GM18498 (cell line): ENCODE data around the gene SRD5A3.
A peak's percentile ranks its signal among the peaks of the same experiment; 100 is the strongest.
"Not testable (repeated sequence)": the region's sequence is repeated elsewhere in the genome, so short reads cannot be mapped to it uniquely, and the experiment has no call there.

ENCODE experiments used
- ATAC-seq: cut with Tn5 transposase; IDR thresholded peaks from one replicate; pipeline ENCODE4 v1.9.1; 2021; ENCODE audit warnings: mild to moderate bottlenecking, moderate library complexity; ENCODE audit not compliant: unreplicated experiment

SRD5A3 gene

DNA sequence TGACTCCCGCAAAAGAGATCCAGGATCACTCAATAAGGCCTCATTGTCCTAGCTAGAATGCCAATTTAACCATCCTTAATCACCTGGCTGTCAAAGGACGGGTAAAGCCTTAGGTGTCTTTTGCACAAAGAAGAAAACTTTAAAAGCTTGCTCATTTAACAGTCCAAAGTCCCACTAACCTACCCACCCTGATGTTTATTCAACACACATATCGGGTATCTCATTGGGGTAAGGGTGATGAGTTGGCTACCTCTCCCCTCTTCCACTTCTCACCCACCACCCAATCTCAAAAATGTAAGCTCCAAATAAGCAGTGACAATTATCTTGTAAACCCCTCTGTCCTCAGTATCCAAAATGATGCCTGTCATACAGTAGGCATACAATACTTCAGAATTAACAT lies 988 bp upstream of the SRD5A3 start:
- no peak for ATAC-seq

DNA sequence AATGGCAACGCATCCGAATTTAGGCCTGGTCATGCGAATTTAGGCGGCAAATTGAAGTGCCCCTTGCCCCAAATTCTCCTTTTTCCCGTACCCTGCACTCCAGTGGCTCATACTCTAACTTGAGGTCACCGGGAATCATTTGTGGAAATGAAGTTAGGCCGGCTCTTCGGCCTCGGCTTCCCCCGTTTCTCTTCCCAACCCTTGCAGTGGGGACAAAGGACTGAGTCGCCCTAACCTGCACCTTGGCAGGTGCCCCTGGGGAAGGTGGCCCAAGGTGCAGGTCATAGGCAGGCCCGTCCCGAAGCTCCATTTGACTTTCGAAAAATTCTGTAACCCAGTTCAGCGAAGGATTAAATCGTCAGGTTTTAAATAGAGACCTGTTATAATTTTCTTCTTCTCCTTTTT lies 811 bp downstream of the SRD5A3 start:
- ATAC-seq: no peak

DNA sequence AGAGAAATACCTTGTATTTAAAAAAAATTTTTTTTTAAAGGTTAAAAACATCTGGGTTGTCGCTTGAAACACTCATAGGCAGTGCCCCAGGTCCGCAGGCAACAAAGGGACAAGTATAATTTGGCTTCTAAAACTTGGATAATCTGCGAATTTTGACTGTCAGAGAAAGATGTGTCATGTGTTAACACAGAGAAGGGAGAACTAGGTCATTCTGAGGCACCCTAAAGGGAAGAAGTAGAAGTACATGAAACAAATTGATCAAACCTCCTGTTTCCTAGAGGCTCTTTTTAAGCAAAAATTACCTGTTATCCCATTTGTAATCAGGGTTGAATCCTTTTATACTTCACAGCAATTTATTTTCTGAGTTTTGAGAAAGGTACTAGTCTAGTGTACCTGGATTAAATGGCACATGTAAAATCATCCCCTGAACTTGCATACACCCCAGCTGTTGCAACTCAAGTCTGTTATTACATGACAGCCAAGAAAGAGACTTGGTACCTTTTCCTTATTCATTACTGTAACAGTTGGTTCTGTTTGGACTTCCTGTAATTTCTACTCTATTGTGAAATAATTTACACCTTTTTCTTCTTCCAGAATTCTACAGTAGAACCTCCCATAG lies 1.7 kb downstream of the SRD5A3 start:
- no peak for ATAC-seq

DNA sequence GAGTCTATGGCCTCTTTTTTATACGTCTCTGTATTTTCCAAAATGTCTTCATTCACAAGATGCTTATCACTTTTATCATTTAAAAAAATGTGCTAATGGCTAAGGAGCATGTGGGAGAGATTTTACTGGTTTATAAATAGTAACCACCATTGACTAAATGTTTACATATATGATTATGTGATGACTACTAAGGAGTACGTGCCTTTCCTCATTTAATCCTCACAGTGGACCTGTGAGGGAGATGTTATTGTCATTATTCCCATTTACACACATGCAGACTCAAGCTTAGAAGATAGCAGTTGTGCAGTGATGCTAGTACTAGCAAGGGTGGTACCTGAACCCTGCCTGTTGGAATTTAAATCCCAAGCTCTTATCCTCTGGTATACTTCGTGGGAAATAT lies 2.4 kb downstream of the SRD5A3 start:
- no peak for ATAC-seq

DNA sequence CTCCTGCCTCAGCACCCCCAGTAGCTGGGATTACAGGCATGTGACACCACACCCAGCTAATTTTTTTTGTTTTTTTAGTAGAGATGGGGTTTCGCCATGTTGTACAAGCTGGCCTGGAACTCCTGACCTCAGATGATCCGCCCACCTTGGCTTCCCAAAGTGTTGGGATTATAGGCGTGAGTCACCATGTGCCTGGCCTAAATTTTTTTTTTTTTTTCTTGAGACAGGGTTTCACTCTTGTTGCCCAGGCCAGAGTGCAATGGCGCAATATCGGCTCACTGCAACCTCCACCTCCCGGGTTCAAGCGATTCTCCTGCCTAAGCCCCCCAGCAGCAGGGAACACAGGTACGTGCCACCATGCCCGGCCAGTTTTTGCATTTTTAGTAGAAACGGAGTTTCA lies 4.8 kb downstream of the SRD5A3 start:
- not testable (repeated sequence) for ATAC-seq

DNA sequence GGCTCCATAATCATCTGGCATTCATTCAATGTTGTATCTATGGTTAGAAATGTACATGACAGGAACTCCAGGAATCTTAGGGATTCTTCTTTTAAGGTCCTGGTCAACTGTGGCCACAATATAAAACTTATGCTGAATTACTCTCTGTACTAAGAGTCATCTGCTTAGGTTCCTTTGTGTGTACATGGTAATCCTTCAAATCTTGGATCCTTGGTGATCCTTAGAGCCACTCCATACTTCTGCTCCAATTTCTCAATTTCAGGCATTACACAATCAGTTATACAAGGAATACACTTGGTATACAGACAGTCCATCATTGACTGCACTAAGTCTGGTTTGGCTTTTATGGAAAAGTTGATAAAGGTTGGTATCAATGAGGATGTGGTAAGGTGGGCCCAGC lies 5.8 kb downstream of the SRD5A3 start:
- no peak for ATAC-seq

DNA sequence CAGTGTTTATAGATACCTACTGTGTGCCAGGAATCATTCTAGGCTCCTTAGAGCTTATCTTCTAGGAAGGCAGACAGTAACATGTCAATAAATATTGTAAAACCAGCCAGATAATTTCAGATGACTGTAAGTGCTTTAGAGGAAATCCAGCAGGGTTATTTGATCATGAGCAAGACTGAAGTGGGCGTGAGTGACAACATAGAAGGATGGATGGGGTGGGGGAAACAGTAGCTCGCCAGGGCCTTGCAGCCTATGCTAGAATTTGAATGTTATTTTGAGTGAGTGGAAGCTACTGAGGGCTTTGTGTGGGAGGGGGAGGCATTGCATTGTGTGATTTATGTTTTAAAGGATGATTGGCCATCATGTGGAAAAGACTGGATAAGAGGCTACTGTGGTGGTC lies 6.7 kb downstream of the SRD5A3 start:
- ATAC-seq: no peak

DNA sequence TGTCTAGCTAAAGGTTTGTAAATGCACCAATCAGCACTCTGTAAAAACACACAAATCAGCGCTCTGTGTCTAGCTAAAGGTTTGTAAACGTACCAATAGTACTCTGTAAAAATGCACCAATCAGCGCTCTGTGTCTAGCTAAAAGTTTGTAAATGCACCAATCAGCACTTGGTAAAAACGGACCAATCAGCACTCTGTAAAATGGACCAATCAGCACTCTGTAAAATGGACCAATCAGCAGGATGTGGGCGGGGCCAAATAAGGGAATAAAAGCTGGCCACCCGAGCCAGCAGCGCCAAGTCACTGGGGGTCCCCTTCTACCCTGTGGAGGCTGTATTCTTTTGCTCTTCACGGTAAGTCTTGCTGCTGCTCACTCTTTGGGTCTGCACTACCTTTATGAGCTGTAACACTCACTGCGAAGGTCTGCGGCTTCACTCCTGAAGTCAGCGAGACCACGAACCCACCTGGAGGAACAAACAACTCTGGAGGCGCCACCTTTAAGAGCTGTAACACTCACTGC lies 7.2 kb downstream of the SRD5A3 start:
- not testable (repeated sequence) for ATAC-seq

DNA sequence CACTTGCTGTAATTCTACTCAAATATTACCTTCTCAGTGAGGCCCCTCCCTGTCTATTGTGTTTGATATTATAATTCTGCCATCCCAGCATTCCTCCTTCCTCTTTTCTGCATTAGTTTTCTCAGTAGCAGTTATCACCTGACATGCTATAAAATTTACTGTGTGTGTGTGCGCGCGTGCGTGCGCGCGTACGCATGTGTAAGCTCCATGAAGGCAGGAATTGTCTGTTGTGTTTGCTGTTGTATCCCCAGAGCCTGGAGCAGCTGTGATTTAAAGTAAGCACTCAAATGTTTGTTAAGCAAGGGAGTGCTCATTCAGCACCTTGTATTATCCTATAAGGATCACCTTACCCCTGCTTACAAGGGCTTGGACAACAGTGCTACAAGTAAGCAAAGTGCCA lies 8.6 kb downstream of the SRD5A3 start:
- ATAC-seq: no peak

DNA sequence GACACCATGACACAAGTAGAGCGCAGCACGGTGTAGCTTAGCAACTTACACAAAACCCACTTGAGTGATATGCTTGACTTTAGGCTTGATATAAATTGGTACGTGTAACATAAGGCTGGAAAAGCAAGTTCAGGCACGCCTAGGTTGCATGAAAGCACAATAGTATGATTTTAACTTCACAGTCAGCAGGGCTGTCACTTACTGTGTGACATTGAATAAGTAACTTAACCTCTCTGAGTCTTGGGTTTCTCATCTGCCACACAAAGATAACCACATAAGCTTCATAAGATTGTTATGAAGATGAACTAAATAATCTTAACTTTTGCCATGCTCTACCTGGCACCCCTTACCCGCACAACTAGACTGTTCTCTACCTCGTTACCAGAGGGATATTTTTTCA lies 9.5 kb downstream of the SRD5A3 start:
- no peak for ATAC-seq

DNA sequence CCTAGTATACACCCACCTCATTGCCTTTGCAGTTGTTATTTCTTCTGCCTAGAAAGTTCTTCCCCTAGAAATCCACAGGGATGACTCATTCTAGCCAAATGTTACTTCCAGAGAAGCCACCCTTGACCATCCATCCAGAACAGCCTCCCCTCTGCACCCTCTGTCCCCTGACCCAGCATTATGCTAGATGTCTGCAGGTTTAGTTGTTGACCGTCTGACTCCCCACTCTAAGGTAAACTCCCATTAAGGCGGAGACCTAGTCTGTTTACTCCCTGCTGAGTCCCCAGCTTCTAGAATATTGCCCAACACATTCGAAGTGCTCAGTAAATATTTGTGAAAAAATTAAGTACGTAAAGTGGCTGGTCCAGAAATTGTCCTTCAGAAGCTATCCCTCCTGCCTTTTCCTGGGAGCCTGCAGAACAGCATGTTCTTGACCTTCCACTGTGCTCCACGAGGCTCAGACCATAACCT lies 11.0 kb downstream of the SRD5A3 start:
- ATAC-seq: no peak

DNA sequence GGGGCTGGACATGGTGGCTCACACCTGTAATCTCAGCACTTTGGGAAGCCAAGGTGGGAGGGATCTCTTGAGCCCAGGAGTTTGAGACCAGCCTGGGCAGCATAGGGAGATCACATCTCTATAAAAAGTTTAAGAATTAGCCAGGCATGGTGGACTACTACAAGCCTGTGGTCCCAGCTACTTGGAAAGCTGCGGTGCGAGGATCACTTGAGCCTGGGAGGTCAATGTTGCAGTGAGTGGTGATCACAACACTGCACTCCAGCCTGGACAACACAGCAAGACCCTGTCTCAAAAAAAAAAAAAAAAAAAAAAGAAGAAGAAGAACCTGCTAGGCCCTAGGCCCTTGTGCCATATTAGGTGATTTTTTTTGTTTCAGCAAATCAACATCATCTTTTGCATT lies 12.2 kb downstream of the SRD5A3 start:
- ATAC-seq: no peak

DNA sequence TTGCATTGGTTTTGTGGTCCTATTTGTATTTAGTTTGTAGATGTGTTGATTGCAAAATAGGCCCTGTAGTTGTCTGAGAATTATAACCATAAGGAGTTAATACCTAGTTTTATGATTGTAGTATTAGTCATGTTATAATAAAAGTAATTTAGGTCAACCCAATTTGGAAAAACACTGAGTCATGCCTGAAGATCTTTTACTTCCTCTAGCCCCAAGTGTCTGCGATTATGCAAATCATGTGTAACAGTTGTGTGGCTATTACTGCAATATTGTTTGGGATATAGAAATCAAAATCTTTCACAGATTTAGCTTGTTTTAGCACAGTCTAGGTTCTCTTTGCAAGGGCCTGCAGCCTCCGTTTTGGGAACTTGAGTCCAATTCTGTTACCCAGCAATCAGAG lies 12.6 kb downstream of the SRD5A3 start:
- peak; percentile 84 for ATAC-seq

DNA sequence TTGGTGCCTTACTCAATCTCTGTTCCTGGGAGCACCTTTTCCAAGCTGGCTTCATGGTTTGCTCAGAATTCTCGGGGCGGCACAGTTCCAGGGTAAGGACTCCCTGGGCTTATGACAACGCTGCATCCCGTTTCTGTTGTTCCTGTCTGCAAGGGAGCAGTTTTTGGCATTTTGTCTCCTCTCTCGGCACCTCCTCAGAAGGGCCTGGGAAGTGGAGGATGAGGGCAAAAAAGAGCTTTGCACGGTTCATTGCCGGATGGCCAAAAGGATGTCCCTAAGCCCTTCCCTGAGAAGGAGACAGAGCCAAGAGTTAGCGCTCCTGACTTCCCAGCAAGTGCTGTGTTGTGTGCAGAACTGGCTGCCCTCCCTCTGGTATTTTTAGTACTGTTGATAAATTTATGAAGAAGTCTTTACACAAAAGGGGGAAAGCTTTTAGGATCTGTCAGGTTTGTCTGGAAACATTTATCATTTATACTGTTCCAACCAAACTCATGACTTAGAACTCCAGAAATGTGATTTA lies 13.4 kb downstream of the SRD5A3 start:
- ATAC-seq: no peak

DNA sequence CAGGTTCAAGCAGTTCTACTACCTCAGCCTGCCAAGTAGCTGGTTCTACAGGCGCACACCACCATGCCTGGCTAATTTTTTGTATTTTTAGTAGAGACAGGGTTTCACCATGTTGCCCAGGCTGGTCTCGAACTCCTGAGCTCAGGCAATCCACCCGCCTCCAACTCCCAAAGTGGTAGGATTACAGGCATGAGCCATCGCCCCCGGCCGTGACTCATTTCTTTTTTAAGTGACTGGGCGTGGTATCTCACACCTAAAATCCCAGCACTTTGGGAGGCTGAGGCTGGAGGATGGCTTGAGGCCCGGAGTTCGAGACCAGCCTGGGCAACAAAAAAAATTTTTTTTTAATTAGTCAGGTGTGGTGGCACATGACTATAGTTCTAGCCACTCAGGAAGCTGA lies 16.9 kb downstream of the SRD5A3 start:
- not testable (repeated sequence) for ATAC-seq

DNA sequence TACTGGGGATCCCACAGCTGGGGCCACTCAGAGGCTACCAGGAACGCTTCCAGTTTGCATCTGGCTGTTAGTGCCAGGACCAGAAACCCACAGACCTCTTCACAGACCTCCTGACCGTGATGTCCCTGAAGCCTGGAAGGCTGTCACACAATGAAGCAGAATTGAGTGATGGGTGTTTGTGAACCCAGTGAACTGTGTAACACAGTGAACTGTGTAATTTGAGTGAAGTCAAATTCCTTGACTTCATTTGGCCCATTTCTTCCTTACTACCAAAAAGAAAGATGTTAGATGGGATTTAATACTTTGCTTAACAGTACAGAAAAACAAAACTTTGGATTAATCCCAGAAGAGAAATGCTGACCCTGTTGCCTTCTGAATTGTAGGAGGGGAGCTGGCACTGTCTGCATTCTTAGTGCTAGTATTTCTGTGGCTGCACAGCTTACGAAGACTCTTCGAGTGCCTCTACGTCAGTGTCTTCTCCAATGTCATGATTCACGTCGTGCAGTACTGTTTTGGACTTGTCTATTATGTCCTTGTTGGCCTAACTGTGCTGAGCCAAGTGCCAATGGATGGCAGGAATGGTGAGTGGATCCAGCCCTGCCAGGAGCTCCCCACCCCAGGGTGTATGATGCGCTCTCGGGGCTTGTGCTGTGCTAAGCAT lies 17.8 kb downstream of the SRD5A3 start:
- no peak for ATAC-seq

DNA sequence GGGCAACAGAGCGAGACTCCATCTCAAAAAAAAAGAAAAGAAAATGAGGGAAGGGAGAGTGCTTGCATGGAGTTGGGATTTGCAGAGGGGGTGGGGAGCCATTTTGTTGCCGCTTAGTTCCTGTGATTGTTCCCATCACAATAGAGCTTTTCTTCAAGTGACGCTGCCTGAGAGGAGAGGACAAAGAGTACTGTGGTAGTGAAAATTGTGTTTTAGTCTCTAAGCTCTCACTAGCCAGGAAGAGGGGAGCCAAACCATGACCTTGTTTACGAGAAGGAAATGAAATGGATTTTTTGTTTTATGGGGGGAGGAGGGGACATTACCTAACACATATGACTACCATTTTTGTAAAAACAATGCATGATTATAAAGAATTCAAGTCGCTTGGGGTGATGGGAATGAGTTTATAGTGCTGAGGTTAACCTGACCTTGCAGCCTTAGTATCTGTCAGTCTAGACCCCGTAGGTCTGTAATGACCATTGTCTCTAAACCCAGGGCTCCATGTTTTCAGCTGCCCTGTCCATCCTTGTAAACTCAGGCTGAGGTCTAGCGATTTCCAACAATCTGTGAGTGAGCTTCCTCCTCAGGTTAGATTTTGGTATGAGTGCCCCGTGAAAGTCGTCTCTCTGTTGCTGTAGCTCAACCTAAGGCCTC lies 18.8 kb downstream of the SRD5A3 start:
- no peak for ATAC-seq

DNA sequence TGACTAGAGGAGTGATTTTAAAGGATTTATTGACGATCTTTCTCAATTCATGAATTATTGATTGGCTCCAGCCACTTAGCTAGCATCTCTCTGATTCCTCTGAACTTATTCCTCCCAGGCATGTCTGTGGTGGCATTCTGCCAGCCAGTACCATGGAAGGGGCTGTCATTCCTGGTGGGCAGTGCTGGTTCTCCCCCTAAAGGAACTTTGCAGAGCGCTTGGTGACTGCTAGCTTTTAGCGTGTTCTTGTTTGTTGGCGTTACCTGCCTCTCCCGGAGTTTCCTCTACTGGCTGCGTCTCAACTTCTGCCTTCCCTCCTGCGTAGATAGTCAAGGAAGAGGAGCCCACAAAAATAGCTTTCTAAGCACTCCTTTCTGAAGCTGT lies 19.3 kb downstream of the SRD5A3 start:
- ATAC-seq: no peak

DNA sequence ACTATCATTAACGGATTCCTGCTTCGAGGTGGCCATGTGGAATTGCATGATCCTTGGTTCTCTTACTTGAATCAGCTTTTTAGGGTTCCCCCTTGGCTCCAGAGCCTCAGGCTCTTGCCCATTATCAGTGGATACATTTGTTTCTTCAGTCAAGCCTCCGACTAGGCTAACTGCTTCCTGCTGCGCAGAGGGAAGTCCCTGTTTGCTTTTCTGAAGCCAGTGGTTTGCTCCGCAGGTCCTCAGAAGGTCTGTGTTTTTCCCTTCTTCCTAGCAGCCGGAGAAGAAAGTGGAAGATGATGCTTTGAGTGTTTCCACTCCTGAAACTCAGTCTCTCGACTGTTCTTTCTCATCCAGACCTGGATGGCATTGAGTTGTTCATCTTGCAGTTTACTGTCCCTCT lies 20.6 kb downstream of the SRD5A3 start:
- ATAC-seq: no peak

DNA sequence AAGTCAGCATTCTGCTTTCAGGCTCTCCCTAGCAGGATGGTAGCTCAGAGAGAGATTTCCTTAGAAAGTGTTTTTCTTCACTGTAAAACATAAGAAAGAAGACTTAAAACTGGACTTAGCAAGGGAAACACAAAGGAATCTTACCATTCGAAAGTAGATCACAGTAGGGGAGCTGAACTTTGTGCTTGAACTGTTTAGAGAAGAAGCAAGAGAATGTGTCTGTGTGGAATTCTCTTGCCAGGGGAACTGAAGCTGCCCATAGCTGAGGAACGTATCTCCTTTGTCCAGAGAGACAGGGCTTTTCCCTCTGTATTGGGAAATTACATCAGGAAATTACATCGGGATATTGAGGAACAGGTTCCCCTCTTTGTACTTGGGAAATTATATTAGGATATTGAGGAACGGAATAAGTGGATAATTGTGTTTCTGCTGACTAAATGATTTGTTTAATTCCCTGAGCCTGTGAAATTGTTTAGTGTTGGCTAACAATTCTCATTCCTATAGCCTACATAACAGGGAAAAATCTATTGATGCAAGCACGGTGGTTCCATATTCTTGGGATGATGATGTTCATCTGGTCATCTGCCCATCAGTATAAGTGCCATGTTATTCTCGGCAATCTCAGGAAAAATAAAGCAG lies 21.2 kb downstream of the SRD5A3 start:
- ATAC-seq: no peak

DNA sequence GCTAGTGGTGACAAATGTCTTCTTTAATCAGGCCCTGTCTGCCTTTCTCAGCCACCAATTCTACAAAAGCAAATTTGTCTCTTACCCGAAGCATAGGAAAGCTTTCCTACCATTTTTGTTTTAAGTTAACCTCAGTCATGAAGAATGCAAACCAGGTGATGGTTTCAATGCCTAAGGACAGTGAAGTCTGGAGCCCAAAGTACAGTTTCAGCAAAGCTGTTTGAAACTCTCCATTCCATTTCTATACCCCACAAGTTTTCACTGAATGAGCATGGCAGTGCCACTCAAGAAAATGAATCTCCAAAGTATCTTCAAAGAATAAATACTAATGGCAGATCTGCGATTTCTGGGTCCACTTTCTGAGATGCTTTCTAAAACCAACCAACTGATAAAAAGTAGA lies 23.9 kb downstream of the SRD5A3 start:
- no peak for ATAC-seq
